SK-N-SH treated with all-trans-retinoic acid at 6 μM for 48 hours (cell line): Measurements from ENCODE around the gene ZGPAT.

ENCODE experiments used
- ARNTL ChIP-seq: fragments of 450-650 bp; formaldehyde crosslinking; IDR thresholded peaks from 2 replicates; pipeline ENCODE4 v1.5.0; 2020; ENCODE audit warnings: low read depth, mild to moderate bottlenecking, moderate library complexity, borderline replicate concordance
- CREB5 ChIP-seq: fragments of 250-450 bp; sonication (Bioruptor Pico); IDR thresholded peaks from 2 replicates; pipeline ENCODE4 v1.5.1; 2020; ENCODE audit warnings: low read depth, mild to moderate bottlenecking, moderate library complexity
- ISL1 ChIP-seq: fragments of 250-450 bp; sonication (Bioruptor Pico); IDR thresholded peaks from 2 replicates; pipeline ENCODE4 v2.1.2; 2022; ENCODE audit warnings: mild to moderate bottlenecking, moderate library complexity
- OSR1 ChIP-seq: fragments of 250-450 bp; sonication (Bioruptor Pico); IDR thresholded peaks from 2 replicates; pipeline ENCODE4 v1.8.0; 2022; ENCODE audit warnings: moderate library complexity, mild to moderate bottlenecking, inconsistent platforms
- PATZ1 ChIP-seq: fragments of 250-450 bp; sonication (Bioruptor Pico); IDR thresholded peaks from 2 replicates; pipeline ENCODE4 v1.8.0; 2020; ENCODE audit warnings: mild to moderate bottlenecking, moderate library complexity, borderline replicate concordance
- POU6F1 ChIP-seq: fragments of 250-450 bp; sonication (Bioruptor Pico); IDR thresholded peaks from 2 replicates; pipeline ENCODE4 v1.8.0; 2021; ENCODE audit warnings: low read depth, mild to moderate bottlenecking, moderate library complexity, borderline replicate concordance
- TOX ChIP-seq: fragments of 250-450 bp; sonication (Bioruptor Pico); IDR thresholded peaks from 2 replicates; pipeline ENCODE4 v1.8.0; 2021; ENCODE audit warnings: mild to moderate bottlenecking, moderate library complexity, borderline replicate concordance
- ZC3H10 ChIP-seq: fragments of 250-450 bp; sonication (Bioruptor Pico); IDR thresholded peaks from 2 replicates; pipeline ENCODE4 v1.5.1; 2021; ENCODE audit warnings: mild to moderate bottlenecking, moderate library complexity
- ZFP3 ChIP-seq: fragments of 250-450 bp; sonication (Bioruptor Pico); IDR thresholded peaks from 2 replicates; pipeline ENCODE4 v1.5.0; 2020; ENCODE audit warnings: mild to moderate bottlenecking, moderate library complexity
- ZFP30 ChIP-seq: fragments of 450-650 bp; formaldehyde crosslinking; IDR thresholded peaks from 2 replicates; pipeline ENCODE4 v1.5.0; 2022; ENCODE audit warnings: mild to moderate bottlenecking, moderate library complexity

GRCh38 chr20:63745424-63745805, 37.6 kb downstream of the ZGPAT start:
- TF ChIP-seq POU6F1 (CRISPR knock-in tag) (no peak), OSR1 (CRISPR knock-in tag) (no peak), ISL1 (CRISPR knock-in tag) (no peak), PATZ1 (CRISPR knock-in tag) (no peak), ARNTL (CRISPR knock-in tag) (no peak), CREB5 (CRISPR knock-in tag) (no peak), ZFP3 (CRISPR knock-in tag) (no peak), ZFP30 (CRISPR knock-in tag) (no peak), TOX (CRISPR knock-in tag) (no peak), ZC3H10 (CRISPR knock-in tag) (no peak)
